K562 (cell line): ENCODE measurements around the gene SESN2. TPM values are rescaled to one million over a fixed set of nuclear protein-coding genes. Genes with fewer than 3 reads are reported as not detected.

ENCODE experiments used
- ATAC-seq: fragments of 200-7000 bp; cut with Tn5 transposase; 3 replicates; pipeline ENCODE4 v1.9.1; 2020; ENCODE audit warnings: moderate library complexity
- BruUV-seq: library from RNA; stranded (reverse); fragments of 400-500 nt; replicated peaks from 2 replicates; lab custom pipeline; 2021; lab: Mats Ljungman, UMichigan
- CTCF ChIA-PET: fragments of 300-600 bp; formaldehyde crosslinking; extraction: SDS; loops from one replicate; lab custom pipeline; 2021; ENCODE audit warnings: low intra/inter-chr PET ratio; lab: Yijun Ruan, JAX
- POLR2A ChIA-PET: fragments of 300-600, 350-650 bp; sonication (Branson Sonifier 250); formaldehyde crosslinking; extraction: SDS; loops from one replicate; lab custom pipeline; 2021; ENCODE audit warnings: antibody characterized with exemption, inconsistent platforms; lab: Yijun Ruan, JAX
- DNase-seq, 4 experiments: peaks; one replicate each; pipeline versions ENCODE4 v3.0.0 to v3.0.0-alpha.2; 2011 to 2018; ENCODE audit warnings: low spot score in 3 of 4, mixed read lengths in 3 of 4; ENCODE audit errors: extremely low read depth in 1 of 4
- FAIRE-seq: peaks from 2 replicates; lab custom pipeline; 2011; peaks lifted over from hg19 to GRCh38; lab: Jason Lieb, UNC
- H2AFZ ChIP-seq: 2 replicates; pipeline ENCODE4 v1.6.0; 2011; ENCODE audit warnings: low read depth, low read length, control low read depth, inconsistent platforms
- H3K27ac ChIP-seq: fragments of 200-600 bp; 3 replicates; pipeline ENCODE4 v1.8.0; 2011; ENCODE audit warnings: low read depth, mild to moderate bottlenecking, control low read depth, inconsistent platforms, low read length, moderate library complexity, mixed read lengths; ENCODE audit errors: extremely low read depth
- H3K27me3 ChIP-seq, 2 experiments: fragments of 300-600 bp in 1 of 2; 2 replicates in 1 of 2; 3 replicates in 1 of 2; pipeline versions ENCODE4 v1.6.0 to v1.8.0; 2011; ENCODE audit warnings: inconsistent platforms in 2 of 2, low read length in 2 of 2, mild to moderate bottlenecking in 1 of 2, mixed read lengths in 1 of 2, moderate library complexity in 1 of 2; ENCODE audit not compliant: control insufficient read depth in 2 of 2, insufficient read depth in 2 of 2
- H3K36me3 ChIP-seq: fragments of 300-600 bp; 3 replicates; pipeline ENCODE4 v1.8.0; 2011; ENCODE audit warnings: mild to moderate bottlenecking, low read length, inconsistent platforms; ENCODE audit not compliant: control insufficient read depth, insufficient read depth
- H3K4me1 ChIP-seq, 2 experiments: fragments of 200-600 bp in 1 of 2; replicated peaks in 1 of 2; 2 replicates in 1 of 2; 3 replicates in 1 of 2; pipeline versions ENCODE4 v1.5.1 to v1.8.0; 2011; ENCODE audit warnings: inconsistent platforms in 2 of 2, low read length in 2 of 2, mild to moderate bottlenecking in 1 of 2, mixed read lengths in 1 of 2, moderate library complexity in 1 of 2; ENCODE audit not compliant: control insufficient read depth in 2 of 2, insufficient read depth in 2 of 2
- H3K4me2 ChIP-seq: 2 replicates; pipeline ENCODE4 v1.6.1; 2011; ENCODE audit warnings: low read length, control low read depth, inconsistent platforms, mixed read lengths; ENCODE audit not compliant: insufficient read depth
- H3K4me3 ChIP-seq: fragments of 200-600 bp; sonication (generic), shearing (Covaris generic); 2 replicates; pipeline ENCODE4 v1.5.1; 2016; ENCODE audit warnings: control low read depth, inconsistent platforms
- H3K79me2 ChIP-seq: fragments of 200-600 bp; 3 replicates; pipeline ENCODE4 v1.8.0; 2011; ENCODE audit warnings: low read length, inconsistent platforms; ENCODE audit not compliant: control insufficient read depth, insufficient read depth
- H3K9ac ChIP-seq, 2 experiments: 2 replicates each; pipeline versions ENCODE4 v1.6.0 to v1.6.1; 2011; ENCODE audit warnings: low read depth in 2 of 2, low read length in 2 of 2, control low read depth in 1 of 2, inconsistent platforms in 1 of 2, mild to moderate bottlenecking in 1 of 2, mixed read lengths in 1 of 2; ENCODE audit not compliant: insufficient read depth in 1 of 2
- H3K9me1 ChIP-seq: one replicate; pipeline ENCODE4 v1.6.0; 2011; ENCODE audit warnings: inconsistent platforms, mild to moderate bottlenecking, low read length, moderate library complexity; ENCODE audit not compliant: control insufficient read depth, insufficient read depth
- H3K9me3 ChIP-seq: replicated peaks from 2 replicates; pipeline ENCODE4 v1.5.1; 2011; ENCODE audit warnings: low read depth, low read length, inconsistent platforms; ENCODE audit not compliant: control insufficient read depth, insufficient read depth
- H4K20me1 ChIP-seq: replicated peaks from 2 replicates; pipeline ENCODE4 v1.6.1; 2011; ENCODE audit warnings: low read length, inconsistent platforms, mixed read lengths; ENCODE audit not compliant: control insufficient read depth, insufficient read depth
- BCL6 ChIP-seq: fragments of 250-450 bp; sonication (Bioruptor Pico); IDR thresholded peaks from 2 replicates; pipeline ENCODE4 v1.4.0; 2020
- WGBS: fragments of 100-300 bp; shearing (Covaris generic); methylation state at CpG from one replicate; pipeline ENCODE4 v1.1.6; 2016; ENCODE audit warnings: low coverage, mixed read lengths; ENCODE audit not compliant: insufficient coverage; ENCODE audit errors: missing lambda C conversion rate; 5-methylcytosine and 5-hydroxymethylcytosine counted together
- in situ Hi-C: fragments of 300-500 bp; cut with MboI; formaldehyde crosslinking; loops from 4 replicates; pipeline ENCODE4 v1.15.0; 2018; ENCODE audit warnings: inconsistent platforms, mixed read lengths
- intact Hi-C: fragments of 100-400 bp; cut with micrococcal nuclease; formaldehyde crosslinking; loops from 2 replicates; pipeline ENCODE4 v1.14.2; 2022
- polyA plus RNA-seq, 8 experiments: library from polyadenylated mRNA; depleted of rRNA in 4 of 8; stranded (reverse) in 5 of 8; unstranded in 3 of 8; fragments of >200 nt; fragmentation: Nextera tagmentation in 2 of 8; fragmentation: Illumina TruSeq in 1 of 8; extraction: Ambion mirVana in 2 of 8; extraction: Trizol in 1 of 8; gene quantifications; 2 replicates each; pipeline versions ENCODE4 v1.2.1 to v1.2.3, GENCODE V29; 2011 to 2014; ENCODE audit warnings: inconsistent platforms in 1 of 8, missing spikeins in 1 of 8
- total RNA-seq, 7 experiments: library from RNA; depleted of rRNA in 6 of 7; stranded (reverse); fragments of >200 nt in 6 of 7; fragmentation: Illumina TruSeq in 2 of 7; extraction: Trizol in 2 of 7; gene quantifications; 2 replicates each; pipeline versions ENCODE4 v1.2.1 to v1.2.3, GENCODE V29; 2011 to 2021; ENCODE audit warnings: low replicate concordance in 1 of 7
- TF ChIP-seq, protein P1 (sequence below): sonication (generic); formaldehyde crosslinking; IDR thresholded peaks from 2 replicates; pipeline ENCODE4 v1.8.0; 2022; ENCODE audit warnings: missing genetic modification reagents, mild to moderate bottlenecking, moderate library complexity, borderline replicate concordance

The SESN2 gene
- total and polyA plus RNA-seq, 9 of the 15 experiments (the other 6 are each of a cell fraction or from before 2014, with no cell fraction given) = 3.7 to 71.3 (median 16.8) TPM

- TF ChIP-seq, protein P1, sequence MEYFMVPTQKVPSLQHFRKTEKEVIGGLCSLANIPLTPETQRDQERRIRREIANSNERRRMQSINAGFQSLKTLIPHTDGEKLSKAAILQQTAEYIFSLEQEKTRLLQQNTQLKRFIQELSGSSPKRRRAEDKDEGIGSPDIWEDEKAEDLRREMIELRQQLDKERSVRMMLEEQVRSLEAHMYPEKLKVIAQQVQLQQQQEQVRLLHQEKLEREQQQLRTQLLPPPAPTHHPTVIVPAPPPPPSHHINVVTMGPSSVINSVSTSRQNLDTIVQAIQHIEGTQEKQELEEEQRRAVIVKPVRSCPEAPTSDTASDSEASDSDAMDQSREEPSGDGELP = peak; percentile 24; the same call in 1 of the 2 replicates
These were observed 7.6 kb downstream of the SESN2 start (continued) for GRCh38 chr1:28266920-28267322.

DNA sequence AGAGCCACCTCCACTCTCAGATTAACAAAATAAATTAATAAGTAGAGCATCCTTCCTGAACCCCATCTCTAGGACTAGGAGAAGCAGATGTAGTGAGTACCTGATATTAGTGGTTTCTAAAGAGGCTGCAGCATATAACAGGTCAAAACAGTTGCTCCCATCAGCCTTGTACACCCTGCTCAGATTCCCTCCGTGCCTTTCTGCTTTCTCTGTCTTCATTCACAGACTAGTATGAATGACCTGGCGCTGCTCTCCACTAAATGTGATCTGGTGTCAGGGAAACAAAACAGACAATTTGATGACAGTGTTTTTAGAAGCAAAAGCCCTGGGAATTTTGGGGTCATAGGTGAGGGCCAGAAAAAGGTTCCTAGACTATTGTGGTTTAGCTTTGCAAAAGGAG is 8.3 kb downstream of the SESN2 start:
- CTCF ChIA-PET = interaction anchor here (0.5 kb wide), 1 partner anchor 16 kb away, joined by 6 read pairs; no protein-coding TSS in a partner anchor
- no peak overlapping the region for H3K4me3 ChIP-seq
- no peaks in the 10 kb centered on the region for H3K9me3 ChIP-seq
- H3K79me2 ChIP-seq = peaks cover 73% of the 10 kb centered on the region
- no TSS peak for BruUV-seq
- H3K27ac ChIP-seq = peak overlapping the region; percentile 71; the same call in 1 of the 3 replicates
- intact Hi-C loops (loop anchor here (2.0 kb wide), 1 partner anchor 19 kb away; no protein-coding TSS in a partner anchor), in situ Hi-C loops (no loop called here)
- no peaks in the 10 kb centered on the region for H3K27me3 ChIP-seq
- H2AFZ ChIP-seq = no peak overlapping the region
- POLR2A ChIA-PET = interaction anchor here (0.9 to 22.4 kb wide), 9 partner anchors 1 to 283 kb away, joined by 3 to 547 read pairs (median 16); partner anchors contain the start of genes ATP5IF1, MED18, RCC1 and SESN2
- peak in 2 of 4 experiments; percentile 3 to 5 for DNase-seq
- WGBS = 62% methylated on average over 2 of the region's 2 CpGs
- H3K4me1 ChIP-seq = peaks cover 41 to 51% of the 10 kb centered on the region in 2 experiments
- H3K36me3 ChIP-seq = peaks cover 37% of the 10 kb centered on the region; the same call in 2 of the 3 replicates
- no peaks in the 10 kb centered on the region for H3K9me1 ChIP-seq
- no peak for FAIRE-seq
- TF ChIP-seq BCL6 = no peak
- H3K4me2 ChIP-seq = peak overlapping the region; percentile 68
- no peak for ATAC-seq
- peaks cover 44% of the 10 kb centered on the region for H4K20me1 ChIP-seq
- no peak overlapping the region for H3K9ac ChIP-seq
